ENCODE measurements around the gene TBC1D22B.

DNA sequence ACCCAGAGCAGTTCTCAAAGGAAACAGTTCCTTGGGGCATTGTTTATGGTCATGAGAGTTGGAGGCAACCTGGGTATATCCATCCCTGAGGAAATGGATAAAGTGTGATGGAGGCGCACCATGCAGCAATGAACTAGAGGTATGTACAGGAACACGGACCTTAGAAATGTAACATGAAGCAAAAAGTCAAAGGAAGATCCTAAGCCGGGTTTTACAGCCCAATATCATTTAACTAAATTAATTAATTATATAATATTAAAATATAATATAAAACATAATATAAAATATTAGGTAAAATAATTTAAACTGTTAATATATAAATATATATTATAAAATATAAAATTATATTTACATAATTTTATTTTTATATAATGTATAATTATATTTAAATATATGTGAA is 52.1 kb downstream of the TBC1D22B start:
- TF ChIP-seq POLR2A (IDR thresholded peaks at IDR 0.05; ENCODE audit: low read depth) (no peak), CTCF (IDR thresholded peaks at IDR 0.05) (no peak), POLR2AphosphoS5 (IDR thresholded peaks at IDR 0.05) (no peak), EP300 (IDR thresholded peaks at IDR 0.05) (no peak)
